Measurements from ENCODE around the gene RNF169. TPM values are rescaled to one million over a fixed set of nuclear protein-coding genes. Genes with fewer than 3 reads are reported as not detected.

RNF169 gene
- total and polyA plus RNA-seq, 7 donors = 3.9 to 15.9 (median 14.0) TPM

GRCh38 chr11:74770456-74770855 lies 21.8 kb downstream of the RNF169 start:
- peaks cover 22% of the 10 kb centered on the region for H3K4me1 ChIP-seq
- intact Hi-C loops (cut with DNase I) = no loop called here
- ATAC-seq (no peak), DNase-seq (no peak)
- TF ChIP-seq, protein P1, sequence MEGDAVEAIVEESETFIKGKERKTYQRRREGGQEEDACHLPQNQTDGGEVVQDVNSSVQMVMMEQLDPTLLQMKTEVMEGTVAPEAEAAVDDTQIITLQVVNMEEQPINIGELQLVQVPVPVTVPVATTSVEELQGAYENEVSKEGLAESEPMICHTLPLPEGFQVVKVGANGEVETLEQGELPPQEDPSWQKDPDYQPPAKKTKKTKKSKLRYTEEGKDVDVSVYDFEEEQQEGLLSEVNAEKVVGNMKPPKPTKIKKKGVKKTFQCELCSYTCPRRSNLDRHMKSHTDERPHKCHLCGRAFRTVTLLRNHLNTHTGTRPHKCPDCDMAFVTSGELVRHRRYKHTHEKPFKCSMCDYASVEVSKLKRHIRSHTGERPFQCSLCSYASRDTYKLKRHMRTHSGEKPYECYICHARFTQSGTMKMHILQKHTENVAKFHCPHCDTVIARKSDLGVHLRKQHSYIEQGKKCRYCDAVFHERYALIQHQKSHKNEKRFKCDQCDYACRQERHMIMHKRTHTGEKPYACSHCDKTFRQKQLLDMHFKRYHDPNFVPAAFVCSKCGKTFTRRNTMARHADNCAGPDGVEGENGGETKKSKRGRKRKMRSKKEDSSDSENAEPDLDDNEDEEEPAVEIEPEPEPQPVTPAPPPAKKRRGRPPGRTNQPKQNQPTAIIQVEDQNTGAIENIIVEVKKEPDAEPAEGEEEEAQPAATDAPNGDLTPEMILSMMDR (IDR thresholded peaks at IDR 0.05) = no peak
- H3K9me3 ChIP-seq = no peaks in the 10 kb centered on the region
- H3K27ac ChIP-seq = no peak overlapping the region
- H3K27me3 ChIP-seq (ENCODE audit: insufficient read depth in 3 of 3, low read length in 2 of 3) = no peaks in the 10 kb centered on the region
- WGBS, 3 donors = 72 to 82% (median 73%) methylated on average over 5 of the region's 5 CpGs
- H3K36me3 ChIP-seq (ENCODE audit: insufficient read depth in 1 of 2, low read depth in 1 of 2) = no peaks in the 10 kb centered on the region
- H3K4me3 ChIP-seq = no peak overlapping the region

DNA sequence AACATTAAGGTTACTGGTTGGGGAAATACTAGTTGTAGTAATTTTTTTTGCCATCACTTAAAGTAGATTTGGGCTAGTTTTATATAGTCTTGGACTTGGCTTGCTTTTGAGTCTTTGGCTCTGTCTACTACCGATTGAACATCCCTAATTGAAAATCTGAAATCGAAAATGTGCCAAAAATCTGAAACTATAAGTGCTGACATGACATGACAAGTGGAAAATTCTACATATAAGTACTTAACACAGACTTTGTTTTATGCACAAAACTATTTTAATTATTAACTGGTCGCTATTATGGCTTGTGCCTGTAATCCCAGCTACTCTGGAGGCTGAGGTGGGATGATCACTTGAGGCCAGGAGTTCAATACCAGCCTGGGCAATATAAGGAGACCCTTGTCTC lies 22.5 kb downstream of the RNF169 start:
- 91 to 95% (median 95%) methylated on average over 3 of the region's 3 CpGs for WGBS, 3 donors
- no peak for DNase-seq
- TF ChIP-seq, protein P1 (IDR thresholded peaks at IDR 0.05) = no peak
- intact Hi-C loops (cut with DNase I) = no loop called here
- Histone ChIP-seq H3K27ac (no peak overlapping the region), H3K27me3 (ENCODE audit: insufficient read depth in 3 of 3, low read length in 2 of 3) (no peaks in the 10 kb centered on the region), H3K4me1 (peaks cover 29% of the 10 kb centered on the region), H3K36me3 (ENCODE audit: insufficient read depth in 1 of 2, low read depth in 1 of 2) (no peaks in the 10 kb centered on the region), H3K4me3 (no peak overlapping the region), H3K9me3 (no peaks in the 10 kb centered on the region)
- ATAC-seq = no peak

DNA sequence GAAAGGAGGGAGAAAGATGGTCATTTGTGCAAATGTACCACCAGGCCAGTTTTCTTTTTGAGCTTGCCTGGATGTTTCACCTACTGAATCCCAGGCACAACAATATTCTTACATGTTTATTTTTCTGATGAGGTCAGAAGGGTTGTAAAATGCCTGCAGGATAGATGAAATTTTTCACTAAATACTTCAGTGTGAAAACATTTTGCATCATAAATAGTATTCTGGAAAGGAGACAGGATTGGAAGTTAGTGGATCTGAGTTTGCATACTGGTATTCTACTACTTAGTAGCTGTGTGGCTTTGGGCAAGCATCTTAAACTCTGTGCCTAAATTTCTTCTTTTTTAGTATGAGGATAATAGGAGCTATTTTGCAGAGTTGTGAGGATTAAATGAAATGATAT lies 24.8 kb downstream of the RNF169 start:
- Histone ChIP-seq H3K4me3 (no peak overlapping the region), H3K9me3 (no peaks in the 10 kb centered on the region), H3K4me1 (peaks cover 30% of the 10 kb centered on the region), H3K27ac (no peak overlapping the region), H3K36me3 (ENCODE audit: insufficient read depth in 1 of 2, low read depth in 1 of 2) (no peaks in the 10 kb centered on the region), H3K27me3 (ENCODE audit: insufficient read depth in 3 of 3, low read length in 2 of 3) (no peaks in the 10 kb centered on the region)
- DNase-seq (no peak), ATAC-seq (no peak)
- intact Hi-C loops (cut with DNase I) = no loop called here
- TF ChIP-seq, protein P1 (IDR thresholded peaks at IDR 0.05) = no peak

GRCh38 chr11:74775762-74776161 lies 27.1 kb downstream of the RNF169 start:
- no peaks in the 10 kb centered on the region for H3K27me3 ChIP-seq (ENCODE audit: insufficient read depth in 3 of 3, low read length in 2 of 3)
- ATAC-seq (peak in 1 of 4 donors; percentile 51), DNase-seq (no peak)
- TF ChIP-seq, protein P1 (IDR thresholded peaks at IDR 0.05) = no peak
- intact Hi-C loops (cut with DNase I) = no loop called here
- H3K9me3 ChIP-seq = no peaks in the 10 kb centered on the region
- no peak overlapping the region for H3K27ac ChIP-seq
- no peak overlapping the region for H3K4me3 ChIP-seq
- peaks cover 40% of the 10 kb centered on the region for H3K4me1 ChIP-seq
- no peaks in the 10 kb centered on the region for H3K36me3 ChIP-seq (ENCODE audit: insufficient read depth in 1 of 2, low read depth in 1 of 2)
- 30 to 73% (median 45%) methylated on average over 1 of the region's 1 CpG for WGBS, 3 donors

GRCh38 chr11:74776546-74776945 lies 27.9 kb downstream of the RNF169 start:
- H3K4me3 ChIP-seq = no peak overlapping the region
- ATAC-seq (no peak), DNase-seq (no peak)
- H3K9me3 ChIP-seq = no peaks in the 10 kb centered on the region
- intact Hi-C loops (cut with DNase I) = no loop called here
- no peaks in the 10 kb centered on the region for H3K36me3 ChIP-seq (ENCODE audit: insufficient read depth in 1 of 2, low read depth in 1 of 2)
- TF ChIP-seq, protein P1 (IDR thresholded peaks at IDR 0.05) = no peak
- H3K27me3 ChIP-seq (ENCODE audit: insufficient read depth in 3 of 3, low read length in 2 of 3) = no peaks in the 10 kb centered on the region
- peaks cover 44% of the 10 kb centered on the region for H3K4me1 ChIP-seq
- H3K27ac ChIP-seq = no peak overlapping the region
